ENCODE results near the gene SLC47A1. TPM values are rescaled to one million over a fixed set of nuclear protein-coding genes. Genes with fewer than 3 reads are reported as not detected.
"Not testable (repeated sequence)": the region's sequence is repeated elsewhere in the genome, so short reads cannot be mapped to it uniquely, and the experiment has no call there.

The SLC47A1 gene
- total RNA-seq, 2 donors from 2014 or later, result 0.19 to 0.58 TPM

GRCh38 chr17:19561697-19562318, 28.2 kb downstream of the SLC47A1 start:
- H3K27ac Mint-ChIP-seq, result no peak overlapping the region
- no peak overlapping the region for H3K4me3 Mint-ChIP-seq
- peaks cover 7% of the 10 kb centered on the region for H3K27me3 Mint-ChIP-seq
- H3K9me3 Mint-ChIP-seq, result no peaks in the 10 kb centered on the region
- ATAC-seq (replicated peaks), result no peak
- H3K4me1 Mint-ChIP-seq, result no peaks in the 10 kb centered on the region
- H3K36me3 Mint-ChIP-seq (ENCODE audit: low read depth), result no peaks in the 10 kb centered on the region

DNA sequence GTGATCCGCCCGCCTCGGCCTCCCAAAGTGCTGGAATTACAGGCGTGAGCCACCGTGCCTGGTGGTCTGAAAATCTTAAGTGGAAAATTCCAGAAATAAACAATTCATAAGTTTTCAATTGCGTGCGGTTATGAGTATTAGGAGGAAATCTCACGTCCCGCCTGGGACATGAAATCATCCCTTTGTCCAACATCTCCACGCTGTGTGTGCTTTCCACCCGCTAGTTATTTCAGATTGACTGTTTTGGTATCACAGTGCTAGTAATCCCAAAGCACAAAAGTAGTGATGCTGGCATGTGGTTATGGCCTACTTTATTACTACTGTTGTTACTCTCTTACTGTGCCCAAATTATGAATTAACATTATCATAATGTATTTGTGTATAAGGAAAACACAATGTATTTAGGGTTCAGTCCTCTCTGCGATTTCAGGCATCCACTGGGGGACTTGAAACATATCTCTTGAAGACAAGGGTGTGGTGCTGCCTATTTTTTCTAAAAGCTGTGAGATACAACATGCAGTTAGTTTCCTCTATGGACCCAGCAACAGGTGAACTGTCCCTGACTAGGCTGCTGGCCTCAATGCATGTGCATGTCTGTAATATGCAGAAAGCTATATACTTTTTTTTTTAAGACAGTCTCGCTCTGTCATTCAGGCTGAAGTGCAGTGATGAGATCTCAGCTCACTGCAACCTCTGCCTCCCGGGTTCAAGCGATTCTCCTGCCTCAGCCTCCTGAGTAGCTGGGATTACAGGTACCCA, 32.3 kb downstream of the SLC47A1 start:
- no peaks in the 10 kb centered on the region for H3K36me3 Mint-ChIP-seq (ENCODE audit: low read depth)
- peaks cover 4% of the 10 kb centered on the region for H3K27me3 Mint-ChIP-seq
- ATAC-seq (replicated peaks), result no peak
- no peak overlapping the region for H3K27ac Mint-ChIP-seq
- no peaks in the 10 kb centered on the region for H3K9me3 Mint-ChIP-seq
- no peaks in the 10 kb centered on the region for H3K4me1 Mint-ChIP-seq
- no peak overlapping the region for H3K4me3 Mint-ChIP-seq

DNA sequence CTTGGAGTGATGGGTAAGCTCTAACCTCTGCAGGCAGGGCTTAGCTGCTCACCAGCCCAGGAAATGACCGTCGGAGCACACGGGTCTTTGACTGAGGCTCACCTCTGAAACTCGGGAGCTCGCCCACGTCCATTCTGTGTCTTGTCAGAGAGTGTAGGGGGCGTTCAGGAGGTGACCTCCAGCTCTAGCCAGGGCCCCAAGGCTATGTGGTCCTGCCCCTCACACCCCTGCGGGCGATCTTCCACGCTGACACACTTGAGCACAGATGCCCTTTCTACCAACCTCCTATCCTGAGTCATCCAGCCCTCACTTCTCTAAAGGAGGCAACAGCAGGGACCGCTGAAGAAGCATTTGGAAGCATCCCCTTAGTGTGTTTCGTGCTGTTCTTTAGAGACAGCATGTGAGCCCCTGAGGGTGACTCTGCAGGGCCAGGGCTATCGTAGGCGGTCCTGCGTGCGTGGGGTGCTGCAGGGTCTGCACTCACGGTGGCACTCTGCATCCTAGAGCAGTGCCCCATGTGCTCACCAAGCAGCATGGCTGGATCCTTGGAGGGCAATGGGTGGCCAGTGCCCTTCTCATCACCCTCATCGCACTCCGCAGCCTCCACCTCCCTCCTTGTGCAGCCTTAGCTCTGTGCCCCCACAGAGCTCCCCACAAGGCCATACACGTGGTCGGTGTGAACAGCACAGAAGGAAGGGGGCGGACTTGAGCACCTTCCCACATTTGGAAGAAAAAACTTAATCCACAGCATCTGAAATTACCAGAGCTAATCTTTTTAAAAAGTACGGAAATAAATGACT, 33.8 kb downstream of the SLC47A1 start:
- H3K36me3 Mint-ChIP-seq (ENCODE audit: low read depth), result no peaks in the 10 kb centered on the region
- H3K4me3 Mint-ChIP-seq, result no peak overlapping the region
- H3K9me3 Mint-ChIP-seq, result no peaks in the 10 kb centered on the region
- ATAC-seq (replicated peaks), result no peak
- no peak overlapping the region for H3K27ac Mint-ChIP-seq
- peaks cover 4% of the 10 kb centered on the region for H3K27me3 Mint-ChIP-seq
- no peaks in the 10 kb centered on the region for H3K4me1 Mint-ChIP-seq

DNA sequence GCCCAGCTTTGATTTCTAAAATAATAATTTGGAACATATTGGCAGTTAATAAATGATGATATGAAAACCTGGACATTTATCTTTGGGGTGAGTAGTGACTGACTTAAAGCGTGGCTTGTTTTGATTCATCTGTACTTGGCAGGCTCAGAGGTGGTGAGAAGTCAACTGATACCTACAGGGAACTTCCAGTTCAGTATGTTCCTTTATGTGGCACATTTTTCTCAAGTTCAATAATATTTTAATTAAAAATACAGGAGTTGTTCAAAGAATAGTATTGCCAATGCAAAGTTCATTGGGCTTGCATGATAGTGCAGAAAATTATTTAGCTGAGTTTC, 34.3 kb downstream of the SLC47A1 start:
- no peak overlapping the region for H3K27ac Mint-ChIP-seq

DNA sequence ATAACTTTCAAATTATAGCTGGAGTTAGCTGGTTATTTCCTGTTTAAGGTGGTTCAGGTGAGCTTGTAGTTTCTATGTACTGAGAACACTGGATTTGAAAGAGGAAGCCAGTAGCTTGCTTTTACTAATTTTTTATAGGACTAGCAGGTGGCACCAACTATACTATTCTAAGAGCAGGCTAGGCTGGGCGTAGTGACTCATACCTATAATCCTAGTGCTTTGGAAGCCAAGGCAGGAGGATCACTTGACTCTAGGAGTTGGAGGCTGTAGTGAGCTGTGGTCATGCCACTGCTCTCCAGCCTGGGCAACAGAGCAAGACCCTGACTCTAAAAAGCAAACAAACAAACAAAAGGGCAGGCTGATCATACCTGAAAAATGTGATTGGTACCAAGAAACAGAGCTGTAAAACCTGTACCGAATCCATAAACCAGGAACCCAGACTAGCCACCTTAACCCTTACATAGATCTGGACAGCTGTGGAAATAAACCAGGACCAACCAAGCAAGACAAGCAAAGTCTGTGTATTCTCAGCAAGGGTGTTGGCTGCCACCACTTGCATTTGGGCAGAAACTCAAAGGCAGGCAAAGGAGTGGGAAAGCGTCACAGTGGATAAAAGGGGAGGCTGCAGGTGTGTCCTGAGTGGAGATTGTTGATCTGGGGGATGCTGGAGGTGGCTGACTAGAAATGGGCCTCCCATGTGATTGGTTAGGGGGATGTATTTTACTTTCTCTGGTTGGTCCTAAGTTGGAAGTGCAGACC, 36.3 kb downstream of the SLC47A1 start:
- Mint-ChIP-seq H3K9me3 (no peaks in the 10 kb centered on the region), H3K36me3 (ENCODE audit: low read depth) (no peaks in the 10 kb centered on the region), H3K27ac (no peak overlapping the region), H3K4me1 (no peaks in the 10 kb centered on the region), H3K27me3 (peaks cover 4% of the 10 kb centered on the region), H3K4me3 (no peak overlapping the region)
- ATAC-seq (replicated peaks), result no peak

More for the DNA sequence above, 34.3 kb downstream of the SLC47A1 start:
- H3K4me1 Mint-ChIP-seq, result no peaks in the 10 kb centered on the region
- H3K4me3 Mint-ChIP-seq, result no peak overlapping the region
- ATAC-seq (replicated peaks), result no peak
- H3K9me3 Mint-ChIP-seq, result no peaks in the 10 kb centered on the region
- peaks cover 4% of the 10 kb centered on the region for H3K27me3 Mint-ChIP-seq
- no peaks in the 10 kb centered on the region for H3K36me3 Mint-ChIP-seq (ENCODE audit: low read depth)

DNA sequence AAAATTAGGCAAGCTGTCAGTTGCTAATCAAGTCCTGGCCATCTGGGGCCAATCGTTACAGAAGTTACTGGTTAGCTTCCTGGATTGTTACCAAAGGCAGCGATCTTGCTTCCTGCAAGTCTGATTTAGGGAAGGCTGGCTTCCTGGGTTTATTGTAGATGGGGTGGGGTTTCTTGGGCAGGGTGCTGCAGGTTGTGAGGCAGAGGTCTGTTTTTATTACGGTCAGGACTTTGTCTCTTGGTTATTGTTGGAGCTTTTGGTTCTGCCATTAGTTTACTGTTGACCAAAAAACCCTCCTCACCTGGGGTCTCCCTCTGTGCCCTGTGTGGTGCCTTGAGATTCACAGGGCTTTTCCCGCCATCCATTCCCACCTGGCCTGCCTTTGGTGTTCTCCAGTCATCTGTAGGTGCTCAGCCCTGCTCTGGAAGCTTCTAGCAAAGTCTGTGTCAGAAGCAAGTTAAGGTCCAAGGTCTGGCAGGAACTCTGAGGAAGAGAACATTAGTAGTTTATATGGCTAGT, 36.9 kb downstream of the SLC47A1 start:
- Mint-ChIP-seq H3K9me3 (no peaks in the 10 kb centered on the region), H3K4me3 (no peak overlapping the region), H3K36me3 (ENCODE audit: low read depth) (no peaks in the 10 kb centered on the region), H3K27ac (no peak overlapping the region), H3K27me3 (peaks cover 5% of the 10 kb centered on the region), H3K4me1 (no peaks in the 10 kb centered on the region)
- ATAC-seq (replicated peaks), result no peak

GRCh38 chr17:19573075-19573474, 39.4 kb downstream of the SLC47A1 start:
- Mint-ChIP-seq H3K9me3 (no peaks in the 10 kb centered on the region), H3K4me1 (no peaks in the 10 kb centered on the region), H3K4me3 (no peak overlapping the region), H3K36me3 (ENCODE audit: low read depth) (no peaks in the 10 kb centered on the region), H3K27ac (no peak overlapping the region), H3K27me3 (peaks cover 6% of the 10 kb centered on the region)
- no peak for ATAC-seq (replicated peaks)

DNA sequence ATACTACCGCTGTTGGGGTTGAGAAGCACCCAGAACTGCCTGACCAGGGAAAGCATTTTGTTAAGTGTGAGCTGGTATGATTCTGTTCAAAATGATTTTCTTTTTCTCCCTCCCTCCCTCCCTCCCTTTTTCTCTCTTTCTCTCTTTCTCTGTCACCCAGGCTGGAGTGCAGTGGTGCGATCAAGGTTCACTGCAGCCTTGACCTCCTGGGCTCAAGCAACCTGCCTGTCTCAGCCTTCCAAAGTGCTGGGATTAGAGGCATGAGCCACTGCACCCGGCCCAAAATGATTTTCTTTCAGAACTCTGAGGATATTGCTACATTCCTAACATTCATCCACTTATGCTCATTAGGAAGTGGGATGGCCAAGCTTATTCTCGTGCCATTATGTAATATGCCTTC, 41.3 kb downstream of the SLC47A1 start:
- H3K27ac Mint-ChIP-seq, result no peak overlapping the region
- peaks cover 13% of the 10 kb centered on the region for H3K27me3 Mint-ChIP-seq
- H3K36me3 Mint-ChIP-seq (ENCODE audit: low read depth), result no peaks in the 10 kb centered on the region
- no peak overlapping the region for H3K4me3 Mint-ChIP-seq
- H3K4me1 Mint-ChIP-seq, result no peaks in the 10 kb centered on the region
- H3K9me3 Mint-ChIP-seq, result no peaks in the 10 kb centered on the region
- no peak for ATAC-seq (replicated peaks)

- Mint-ChIP-seq H3K4me3 (no peak overlapping the region), H3K9me3 (no peaks in the 10 kb centered on the region), H3K4me1 (no peaks in the 10 kb centered on the region), H3K36me3 (ENCODE audit: low read depth) (no peaks in the 10 kb centered on the region), H3K27me3 (peaks cover 29% of the 10 kb centered on the region), H3K27ac (no peak overlapping the region)
- no peak for ATAC-seq (replicated peaks)
Measured at GRCh38 chr17:19578545-19578944, 44.9 kb downstream of the SLC47A1 start.

DNA sequence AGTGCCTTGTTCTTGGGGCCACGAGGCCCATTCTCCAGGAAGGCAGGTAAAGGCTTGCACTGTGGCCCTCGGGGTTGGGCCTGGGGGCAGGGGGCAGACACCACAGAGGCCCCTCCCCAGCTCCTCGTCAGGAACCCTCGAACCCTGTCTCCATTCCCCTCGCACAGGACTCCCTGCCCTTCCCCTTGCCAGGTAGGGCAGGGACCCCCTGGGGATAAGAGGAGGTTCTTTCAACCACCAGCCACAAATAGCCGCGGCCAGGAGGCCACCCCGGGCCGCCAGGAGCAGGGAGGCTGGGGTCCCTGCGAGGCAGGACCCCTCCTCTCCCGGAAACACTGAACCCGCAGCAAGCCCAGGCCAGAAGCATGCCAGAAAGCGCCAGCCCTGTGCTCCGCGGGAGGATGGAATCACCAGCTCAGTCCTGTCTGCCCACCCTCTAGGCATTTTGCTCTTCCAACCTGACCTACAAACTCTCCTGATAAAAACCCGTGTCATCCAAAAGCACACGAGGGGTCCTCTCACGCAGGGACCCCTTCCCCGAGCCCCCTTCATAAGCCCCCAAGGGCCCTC, 45.6 kb downstream of the SLC47A1 start:
- H3K27ac Mint-ChIP-seq, result no peak overlapping the region
- no peaks in the 10 kb centered on the region for H3K36me3 Mint-ChIP-seq (ENCODE audit: low read depth)
- no peaks in the 10 kb centered on the region for H3K9me3 Mint-ChIP-seq
- H3K4me1 Mint-ChIP-seq, result no peaks in the 10 kb centered on the region
- H3K27me3 Mint-ChIP-seq, result peaks cover 29% of the 10 kb centered on the region
- no peak for ATAC-seq (replicated peaks)
- H3K4me3 Mint-ChIP-seq, result no peak overlapping the region

DNA sequence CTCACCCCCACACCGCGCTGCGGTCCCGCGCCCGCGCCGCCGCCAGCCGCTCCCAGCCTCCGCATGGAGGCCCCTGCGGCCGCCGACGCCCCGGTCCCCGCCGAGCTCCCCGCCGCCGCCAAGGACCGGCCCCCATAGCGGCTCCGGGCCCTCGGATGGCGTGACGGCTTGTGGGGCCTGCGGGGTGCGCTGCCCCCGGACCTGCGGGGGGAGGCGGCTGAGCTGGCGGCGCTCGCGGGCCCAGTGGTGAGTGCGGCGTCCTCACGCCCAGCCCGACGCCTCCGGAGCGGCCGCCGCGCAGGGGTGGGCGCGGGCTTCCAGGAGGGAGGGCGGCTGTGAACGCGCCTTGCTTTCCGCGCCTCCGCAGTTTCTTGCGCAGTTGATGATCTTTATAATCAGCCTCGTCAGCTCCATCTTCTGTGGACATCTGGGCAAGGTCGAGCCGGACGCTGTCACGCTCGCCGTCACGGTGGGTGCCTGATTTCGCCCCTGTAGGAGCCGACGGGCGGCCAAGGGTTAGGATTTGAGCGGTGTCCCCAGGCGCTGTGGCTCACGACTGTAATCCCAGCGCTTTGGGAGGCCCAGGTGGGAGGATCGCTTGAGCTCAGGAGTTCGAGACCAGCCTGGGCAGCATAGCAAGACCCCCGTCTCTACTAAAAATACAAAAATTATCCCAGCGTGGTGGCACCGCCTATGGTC, 46.4 kb downstream of the SLC47A1 start:
- no peak overlapping the region for H3K27ac Mint-ChIP-seq
- H3K4me3 Mint-ChIP-seq, result peak overlapping the region; percentile 41
- H3K4me1 Mint-ChIP-seq, result no peaks in the 10 kb centered on the region
- H3K36me3 Mint-ChIP-seq (ENCODE audit: low read depth), result no peaks in the 10 kb centered on the region
- ATAC-seq (replicated peaks), result no peak
- H3K9me3 Mint-ChIP-seq, result no peaks in the 10 kb centered on the region
- H3K27me3 Mint-ChIP-seq, result peaks cover 29% of the 10 kb centered on the region

DNA sequence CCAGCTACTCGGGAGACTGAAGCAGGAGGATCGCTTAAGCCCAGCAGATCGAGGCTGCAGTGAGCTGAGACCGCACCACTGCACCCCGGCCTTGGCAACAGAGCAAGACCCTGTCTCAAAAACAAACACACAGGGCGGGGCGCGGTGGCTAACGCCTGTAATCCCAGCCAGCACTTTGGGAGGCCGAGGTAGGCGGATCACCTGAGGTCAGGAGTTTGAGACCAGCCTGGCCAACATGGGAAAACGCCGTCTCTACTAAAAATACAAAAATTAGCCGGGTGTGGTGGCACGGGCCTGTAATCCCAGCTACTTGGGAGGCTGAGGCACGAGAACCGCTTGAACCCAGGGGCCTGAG, 46.9 kb downstream of the SLC47A1 start:
- Mint-ChIP-seq H3K27me3 (peaks cover 29% of the 10 kb centered on the region), H3K4me3 (peak overlapping the region; percentile 41)
- not testable (repeated sequence) for H3K9me3 Mint-ChIP-seq; ATAC-seq (replicated peaks); H3K36me3 Mint-ChIP-seq (ENCODE audit: low read depth); H3K4me1 Mint-ChIP-seq; H3K27ac Mint-ChIP-seq

DNA sequence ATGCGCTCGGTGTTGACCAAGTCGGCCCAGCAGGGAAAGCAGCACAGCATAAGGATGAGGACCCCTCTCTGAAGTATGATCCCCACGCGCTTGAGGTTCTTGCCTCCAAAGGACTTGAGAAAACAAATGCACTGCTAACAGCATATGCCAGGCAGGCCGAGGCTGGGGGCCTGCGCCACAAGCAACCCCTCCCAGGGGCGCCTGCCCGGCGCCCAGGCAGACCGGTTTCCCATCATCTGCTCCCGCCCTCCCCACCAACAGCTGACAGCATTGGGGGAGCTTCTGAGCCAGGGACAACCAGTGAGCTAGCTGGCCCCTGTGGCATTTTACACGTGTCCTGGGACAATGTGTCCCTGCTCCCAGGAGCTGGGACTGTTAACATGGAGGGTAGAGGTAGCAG, 48.5 kb downstream of the SLC47A1 start:
- H3K27ac Mint-ChIP-seq; H3K9me3 Mint-ChIP-seq; H3K4me3 Mint-ChIP-seq; H3K36me3 Mint-ChIP-seq (ENCODE audit: low read depth); ATAC-seq (replicated peaks); H3K4me1 Mint-ChIP-seq: not testable (repeated sequence)
- H3K27me3 Mint-ChIP-seq, result peaks cover 27% of the 10 kb centered on the region
